Nephron (organoid): ENCODE data around the gene AREL1.
"Not testable (repeated sequence)": the region's sequence is repeated elsewhere in the genome, so short reads cannot be mapped to it uniquely, and the experiment has no call there.

Experiments
- H3K27ac Mint-ChIP-seq, 3 experiments: 2 replicates each; pipeline ENCODE4 v1.8.0; 2020; ENCODE audit warnings: mixed read lengths in 3 of 3, mild to moderate bottlenecking in 2 of 3, moderate library complexity in 1 of 3
- H3K27me3 Mint-ChIP-seq: 2 replicates; pipeline ENCODE4 v1.8.0; 2021; ENCODE audit warnings: low read depth, mild to moderate bottlenecking, moderate library complexity, mixed read lengths
- H3K36me3 Mint-ChIP-seq: 2 replicates; pipeline ENCODE4 v1.8.0; 2020; ENCODE audit warnings: low read depth, mixed read lengths
- H3K4me1 Mint-ChIP-seq: 2 replicates; pipeline ENCODE4 v1.8.0; 2020; ENCODE audit warnings: mixed read lengths
- H3K4me3 Mint-ChIP-seq, 3 experiments: 2 replicates each; pipeline ENCODE4 v1.8.0; 2020; ENCODE audit warnings: mild to moderate bottlenecking in 3 of 3, mixed read lengths in 3 of 3, moderate library complexity in 2 of 3
- H3K9me3 Mint-ChIP-seq: 2 replicates; pipeline ENCODE4 v1.8.0; 2020; ENCODE audit warnings: mixed read lengths
- TF ChIP-seq, protein P1 (sequence below), 3 experiments: fragments of 200-600 bp; sonication (generic); IDR thresholded peaks; one replicate each; pipeline ENCODE4 v1.5.0; 2021; ENCODE audit warnings: antibody characterized with exemption in 3 of 3; ENCODE audit not compliant: unreplicated experiment in 3 of 3

Gene AREL1, protein sequence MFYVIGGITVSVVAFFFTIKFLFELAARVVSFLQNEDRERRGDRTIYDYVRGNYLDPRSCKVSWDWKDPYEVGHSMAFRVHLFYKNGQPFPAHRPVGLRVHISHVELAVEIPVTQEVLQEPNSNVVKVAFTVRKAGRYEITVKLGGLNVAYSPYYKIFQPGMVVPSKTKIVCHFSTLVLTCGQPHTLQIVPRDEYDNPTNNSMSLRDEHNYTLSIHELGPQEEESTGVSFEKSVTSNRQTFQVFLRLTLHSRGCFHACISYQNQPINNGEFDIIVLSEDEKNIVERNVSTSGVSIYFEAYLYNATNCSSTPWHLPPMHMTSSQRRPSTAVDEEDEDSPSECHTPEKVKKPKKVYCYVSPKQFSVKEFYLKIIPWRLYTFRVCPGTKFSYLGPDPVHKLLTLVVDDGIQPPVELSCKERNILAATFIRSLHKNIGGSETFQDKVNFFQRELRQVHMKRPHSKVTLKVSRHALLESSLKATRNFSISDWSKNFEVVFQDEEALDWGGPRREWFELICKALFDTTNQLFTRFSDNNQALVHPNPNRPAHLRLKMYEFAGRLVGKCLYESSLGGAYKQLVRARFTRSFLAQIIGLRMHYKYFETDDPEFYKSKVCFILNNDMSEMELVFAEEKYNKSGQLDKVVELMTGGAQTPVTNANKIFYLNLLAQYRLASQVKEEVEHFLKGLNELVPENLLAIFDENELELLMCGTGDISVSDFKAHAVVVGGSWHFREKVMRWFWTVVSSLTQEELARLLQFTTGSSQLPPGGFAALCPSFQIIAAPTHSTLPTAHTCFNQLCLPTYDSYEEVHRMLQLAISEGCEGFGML

DNA sequence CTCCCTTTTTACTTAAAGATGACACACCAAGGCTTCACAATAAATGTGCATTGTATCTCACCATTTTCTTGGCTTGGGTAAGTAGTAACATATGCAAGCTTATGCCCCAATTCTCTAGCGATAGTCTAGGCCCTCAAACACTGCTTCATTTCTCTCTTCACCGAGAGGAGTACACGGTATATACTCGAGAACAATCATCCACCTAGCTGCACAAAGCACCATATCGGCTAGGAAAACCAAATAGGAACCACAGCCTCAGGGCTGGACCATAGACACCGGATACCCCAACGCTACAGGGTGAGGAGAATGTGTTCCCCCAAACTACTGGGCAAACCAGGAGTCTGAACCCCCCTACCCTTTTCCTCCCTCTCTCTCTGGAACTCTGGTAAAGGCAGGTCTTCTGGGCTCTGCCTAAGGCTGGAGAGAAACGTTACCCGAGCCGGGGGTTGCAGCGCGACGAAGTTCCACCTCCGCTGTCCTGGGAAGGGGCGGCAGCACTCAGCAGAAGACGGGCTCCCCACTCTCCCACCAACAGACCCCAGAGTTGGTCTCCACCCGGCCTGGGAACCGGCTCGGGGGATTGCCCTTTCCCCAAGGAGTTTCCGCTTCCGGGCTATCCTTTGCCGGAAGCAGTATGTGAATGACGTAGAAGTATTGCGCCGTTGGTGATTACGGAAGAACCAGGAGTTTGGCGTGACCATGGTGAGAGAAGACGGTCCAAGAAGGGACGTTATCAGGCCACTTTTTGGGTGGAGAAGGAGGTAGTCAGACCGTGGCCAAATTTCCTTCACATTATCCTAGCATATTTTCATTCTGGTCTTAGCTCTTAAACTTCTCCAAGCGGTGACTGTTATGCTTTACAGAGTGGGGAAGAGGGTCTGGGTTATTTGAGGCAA, at the start of gene AREL1, which contains the start of gene FCF1:
TSS of gene AREL1 (minus strand) at position 582 of the 896 bp plus-strand sequence. CDS start 27,465 bp downstream, outside the sequence.
TSS of gene FCF1 (plus strand) at position 646 of the 896 bp plus-strand sequence. CDS start at position 700, 54 bp downstream.
- H3K36me3 Mint-ChIP-seq, result peaks cover 20% of the 10 kb centered on the region
- H3K27ac Mint-ChIP-seq, result peak within 1 kb of the TSS; percentile 69 to 93 (median 76)
- H3K4me3 Mint-ChIP-seq, result peak within 1 kb of the TSS; percentile 92 to 99 (median 93)
- no peaks in the 10 kb centered on the region for H3K9me3 Mint-ChIP-seq
- peaks cover 24% of the 10 kb centered on the region for H3K4me1 Mint-ChIP-seq
- H3K27me3 Mint-ChIP-seq, result no peaks in the 10 kb centered on the region
- TF ChIP-seq, protein P1, sequence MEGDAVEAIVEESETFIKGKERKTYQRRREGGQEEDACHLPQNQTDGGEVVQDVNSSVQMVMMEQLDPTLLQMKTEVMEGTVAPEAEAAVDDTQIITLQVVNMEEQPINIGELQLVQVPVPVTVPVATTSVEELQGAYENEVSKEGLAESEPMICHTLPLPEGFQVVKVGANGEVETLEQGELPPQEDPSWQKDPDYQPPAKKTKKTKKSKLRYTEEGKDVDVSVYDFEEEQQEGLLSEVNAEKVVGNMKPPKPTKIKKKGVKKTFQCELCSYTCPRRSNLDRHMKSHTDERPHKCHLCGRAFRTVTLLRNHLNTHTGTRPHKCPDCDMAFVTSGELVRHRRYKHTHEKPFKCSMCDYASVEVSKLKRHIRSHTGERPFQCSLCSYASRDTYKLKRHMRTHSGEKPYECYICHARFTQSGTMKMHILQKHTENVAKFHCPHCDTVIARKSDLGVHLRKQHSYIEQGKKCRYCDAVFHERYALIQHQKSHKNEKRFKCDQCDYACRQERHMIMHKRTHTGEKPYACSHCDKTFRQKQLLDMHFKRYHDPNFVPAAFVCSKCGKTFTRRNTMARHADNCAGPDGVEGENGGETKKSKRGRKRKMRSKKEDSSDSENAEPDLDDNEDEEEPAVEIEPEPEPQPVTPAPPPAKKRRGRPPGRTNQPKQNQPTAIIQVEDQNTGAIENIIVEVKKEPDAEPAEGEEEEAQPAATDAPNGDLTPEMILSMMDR (IDR thresholded peaks at IDR 0.05; ENCODE audit: unreplicated experiment in 3 of 3), result no peak

DNA sequence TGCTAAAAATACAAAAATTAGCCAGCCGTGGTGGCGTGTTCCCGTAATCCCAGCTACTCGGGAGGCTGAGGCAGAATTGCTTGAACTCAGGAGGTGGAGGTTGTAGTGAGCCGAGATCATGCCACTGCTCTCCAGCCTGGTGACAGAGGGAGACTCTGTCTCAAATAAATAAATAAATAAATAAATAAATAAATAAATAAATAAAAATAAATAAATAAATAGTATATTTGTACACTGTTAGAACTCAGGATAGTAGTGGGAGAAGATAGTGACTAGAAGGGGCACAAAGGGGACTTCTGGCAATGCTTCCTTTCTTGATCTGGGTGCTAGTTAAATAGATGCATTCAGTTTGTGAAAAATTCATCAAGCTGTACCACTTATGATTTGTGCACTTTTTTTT, 45.6 kb upstream of the AREL1 start:
- H3K27ac Mint-ChIP-seq, result not testable (repeated sequence)

DNA sequence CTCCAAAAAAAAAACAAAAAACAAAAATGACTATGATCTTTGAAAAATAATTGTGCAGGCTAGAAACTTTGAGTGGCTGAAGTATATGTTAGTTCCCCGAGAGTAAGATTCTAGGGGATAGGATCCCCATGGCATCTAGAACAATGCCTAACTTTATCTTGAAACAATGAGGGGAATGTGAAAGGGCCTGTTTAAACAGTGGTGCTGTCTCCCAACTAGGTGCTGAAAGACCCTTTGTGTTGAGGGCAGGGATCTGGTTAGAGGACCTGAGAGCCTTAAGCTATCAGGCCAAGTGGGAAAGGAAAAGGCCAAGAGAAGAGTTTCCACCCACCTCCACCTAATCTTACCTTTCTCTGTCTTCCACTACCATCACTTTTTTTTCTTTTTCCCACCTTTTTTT, 43.4 kb upstream of the AREL1 start:
- H3K4me3 Mint-ChIP-seq, result no peak overlapping the region

More for the DNA sequence above, 45.6 kb upstream of the AREL1 start:
- H3K27me3 Mint-ChIP-seq, H3K4me1 Mint-ChIP-seq, H3K9me3 Mint-ChIP-seq, H3K4me3 Mint-ChIP-seq, H3K36me3 Mint-ChIP-seq: not testable (repeated sequence)

DNA sequence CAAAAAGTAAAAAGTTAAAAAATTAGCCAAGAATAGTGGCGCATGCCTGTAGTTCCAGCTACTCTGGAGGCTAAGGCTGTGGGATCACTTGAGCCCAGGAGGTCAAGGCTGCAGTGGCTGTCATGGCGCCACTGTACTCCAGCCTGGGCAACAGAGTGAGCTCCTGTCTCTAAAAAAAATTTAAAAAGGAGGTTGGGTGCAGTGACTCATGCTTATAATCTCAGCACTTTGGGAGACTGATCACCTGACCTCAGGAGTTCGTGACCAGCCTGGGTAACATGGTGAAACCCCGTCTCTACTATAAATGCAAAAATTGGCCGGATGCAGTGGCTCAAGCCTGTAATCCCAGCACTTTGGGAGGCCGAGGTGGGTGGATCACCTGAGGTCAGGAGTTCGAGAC, 42.0 kb upstream of the AREL1 start:
- no peaks in the 10 kb centered on the region for H3K4me1 Mint-ChIP-seq
- no peaks in the 10 kb centered on the region for H3K27me3 Mint-ChIP-seq
- H3K36me3 Mint-ChIP-seq, result peaks cover 5% of the 10 kb centered on the region
- no peak overlapping the region for H3K27ac Mint-ChIP-seq
- H3K9me3 Mint-ChIP-seq, result peaks cover 12% of the 10 kb centered on the region
- H3K4me3 Mint-ChIP-seq, result no peak overlapping the region
- TF ChIP-seq, protein P1 (IDR thresholded peaks at IDR 0.05; ENCODE audit: unreplicated experiment in 3 of 3), result no peak

More for the DNA sequence above, 43.4 kb upstream of the AREL1 start:
- no peaks in the 10 kb centered on the region for H3K27me3 Mint-ChIP-seq
- peaks cover 12% of the 10 kb centered on the region for H3K9me3 Mint-ChIP-seq
- H3K36me3 Mint-ChIP-seq, result peaks cover 5% of the 10 kb centered on the region
- H3K27ac Mint-ChIP-seq, result no peak overlapping the region
- no peaks in the 10 kb centered on the region for H3K4me1 Mint-ChIP-seq
- TF ChIP-seq, protein P1 (IDR thresholded peaks at IDR 0.05; ENCODE audit: unreplicated experiment in 3 of 3), result no peak

DNA sequence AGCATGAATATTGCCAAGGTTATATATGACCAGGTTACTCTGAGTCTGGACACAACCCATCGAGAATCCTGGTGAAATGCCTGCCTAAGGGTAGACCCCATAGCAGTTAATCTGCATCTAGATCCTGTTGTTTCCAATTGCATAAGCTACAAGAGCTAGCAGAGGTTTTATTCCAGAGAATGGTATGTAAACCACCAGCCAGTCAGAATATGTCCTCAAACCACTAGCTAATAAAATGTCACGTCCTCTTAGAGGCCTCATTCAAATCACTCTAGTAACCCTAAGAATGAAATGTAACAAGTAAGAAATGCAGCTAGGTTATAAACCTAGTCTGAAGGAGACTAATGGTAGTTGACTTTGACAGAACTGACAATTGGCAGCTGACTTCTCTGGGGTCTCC, 41.3 kb upstream of the AREL1 start:
- no peaks in the 10 kb centered on the region for H3K4me1 Mint-ChIP-seq
- peaks cover 5% of the 10 kb centered on the region for H3K36me3 Mint-ChIP-seq
- TF ChIP-seq, protein P1 (IDR thresholded peaks at IDR 0.05; ENCODE audit: unreplicated experiment in 3 of 3), result no peak
- no peaks in the 10 kb centered on the region for H3K27me3 Mint-ChIP-seq
- H3K4me3 Mint-ChIP-seq, result no peak overlapping the region
- no peak overlapping the region for H3K27ac Mint-ChIP-seq
- H3K9me3 Mint-ChIP-seq, result peaks cover 12% of the 10 kb centered on the region
